Measurements from ENCODE around the gene AOPEP.

AOPEP gene

DNA sequence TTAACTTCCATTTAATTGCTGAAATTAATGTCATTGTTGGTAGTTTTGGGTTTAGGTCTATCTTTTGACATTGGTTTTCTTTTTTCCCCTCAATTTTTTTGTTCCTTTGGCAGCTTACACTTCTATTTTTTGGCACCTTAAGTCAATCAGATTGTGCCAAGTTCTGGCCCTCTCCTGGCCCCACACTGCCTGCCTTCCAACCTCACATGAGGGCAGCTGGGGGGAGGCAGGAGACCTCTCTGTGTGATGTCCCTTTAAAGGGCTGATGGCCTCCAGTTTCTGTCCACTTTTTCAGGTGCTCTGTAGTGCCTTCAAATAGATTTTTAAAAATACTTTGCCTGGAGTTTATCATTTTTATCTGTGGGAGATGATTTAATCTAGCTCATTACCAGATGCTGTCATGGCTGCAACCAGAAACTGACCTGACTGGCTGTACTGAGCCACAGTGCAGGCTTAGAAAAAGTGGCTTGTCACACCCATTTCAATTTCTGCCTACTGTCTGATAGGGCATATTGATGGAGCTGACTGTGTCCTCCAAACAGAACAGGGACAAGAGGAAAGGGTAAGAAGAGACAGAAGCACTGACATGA lies 394.4 kb downstream of the AOPEP start:
- ChIA-PET CTCF (interaction anchor here (1.0 to 9.0 kb wide), 2 partner anchors 9 to 337 kb away, joined by 5 to 92 read pairs; no protein-coding TSS in a partner anchor), POLR2A (no interaction called here)
- TF ChIP-seq ZIC2 (tag by site-specific recombination; IDR thresholded peaks at IDR 0.05): no peak
- TF ChIP-seq ZNF248 (tag by site-specific recombination; IDR thresholded peaks at IDR 0.05): no peak
- TF ChIP-seq ZNF404 (tag by site-specific recombination; IDR thresholded peaks at IDR 0.05): no peak
- TF ChIP-seq ZNF239 (tag by site-specific recombination; IDR thresholded peaks at IDR 0.05): no peak
- no peak for TF ChIP-seq ZNF148 (tag by site-specific recombination; IDR thresholded peaks at IDR 0.05; ENCODE audit: borderline replicate concordance)
- no peak for TF ChIP-seq ZNF10 (tag by site-specific recombination; IDR thresholded peaks at IDR 0.05)
- TF ChIP-seq, protein P1, sequence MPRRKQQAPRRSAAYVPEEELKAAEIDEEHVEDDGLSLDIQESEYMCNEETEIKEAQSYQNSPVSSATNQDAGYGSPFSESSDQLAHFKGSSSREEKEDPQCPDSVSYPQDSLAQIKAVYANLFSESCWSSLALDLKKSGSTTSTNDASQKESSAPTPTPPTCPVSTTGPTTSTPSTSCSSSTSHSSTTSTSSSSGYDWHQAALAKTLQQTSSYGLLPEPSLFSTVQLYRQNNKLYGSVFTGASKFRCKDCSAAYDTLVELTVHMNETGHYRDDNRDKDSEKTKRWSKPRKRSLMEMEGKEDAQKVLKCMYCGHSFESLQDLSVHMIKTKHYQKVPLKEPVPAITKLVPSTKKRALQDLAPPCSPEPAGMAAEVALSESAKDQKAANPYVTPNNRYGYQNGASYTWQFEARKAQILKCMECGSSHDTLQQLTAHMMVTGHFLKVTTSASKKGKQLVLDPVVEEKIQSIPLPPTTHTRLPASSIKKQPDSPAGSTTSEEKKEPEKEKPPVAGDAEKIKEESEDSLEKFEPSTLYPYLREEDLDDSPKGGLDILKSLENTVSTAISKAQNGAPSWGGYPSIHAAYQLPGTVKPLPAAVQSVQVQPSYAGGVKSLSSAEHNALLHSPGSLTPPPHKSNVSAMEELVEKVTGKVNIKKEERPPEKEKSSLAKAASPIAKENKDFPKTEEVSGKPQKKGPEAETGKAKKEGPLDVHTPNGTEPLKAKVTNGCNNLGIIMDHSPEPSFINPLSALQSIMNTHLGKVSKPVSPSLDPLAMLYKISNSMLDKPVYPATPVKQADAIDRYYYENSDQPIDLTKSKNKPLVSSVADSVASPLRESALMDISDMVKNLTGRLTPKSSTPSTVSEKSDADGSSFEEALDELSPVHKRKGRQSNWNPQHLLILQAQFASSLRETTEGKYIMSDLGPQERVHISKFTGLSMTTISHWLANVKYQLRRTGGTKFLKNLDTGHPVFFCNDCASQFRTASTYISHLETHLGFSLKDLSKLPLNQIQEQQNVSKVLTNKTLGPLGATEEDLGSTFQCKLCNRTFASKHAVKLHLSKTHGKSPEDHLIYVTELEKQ (tag by site-specific recombination; IDR thresholded peaks at IDR 0.05; ENCODE audit: borderline replicate concordance): no peak
- TF ChIP-seq, protein P2, sequence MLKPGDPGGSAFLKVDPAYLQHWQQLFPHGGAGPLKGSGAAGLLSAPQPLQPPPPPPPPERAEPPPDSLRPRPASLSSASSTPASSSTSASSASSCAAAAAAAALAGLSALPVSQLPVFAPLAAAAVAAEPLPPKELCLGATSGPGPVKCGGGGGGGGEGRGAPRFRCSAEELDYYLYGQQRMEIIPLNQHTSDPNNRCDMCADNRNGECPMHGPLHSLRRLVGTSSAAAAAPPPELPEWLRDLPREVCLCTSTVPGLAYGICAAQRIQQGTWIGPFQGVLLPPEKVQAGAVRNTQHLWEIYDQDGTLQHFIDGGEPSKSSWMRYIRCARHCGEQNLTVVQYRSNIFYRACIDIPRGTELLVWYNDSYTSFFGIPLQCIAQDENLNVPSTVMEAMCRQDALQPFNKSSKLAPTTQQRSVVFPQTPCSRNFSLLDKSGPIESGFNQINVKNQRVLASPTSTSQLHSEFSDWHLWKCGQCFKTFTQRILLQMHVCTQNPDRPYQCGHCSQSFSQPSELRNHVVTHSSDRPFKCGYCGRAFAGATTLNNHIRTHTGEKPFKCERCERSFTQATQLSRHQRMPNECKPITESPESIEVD (tag by site-specific recombination; IDR thresholded peaks at IDR 0.05): no peak
- no peak for TF ChIP-seq ZNF354C (tag by site-specific recombination; IDR thresholded peaks at IDR 0.05; ENCODE audit: borderline replicate concordance, low read depth)
- TF ChIP-seq ZNF292 (tag by site-specific recombination; IDR thresholded peaks at IDR 0.05; ENCODE audit: borderline replicate concordance, low read depth): no peak
- no peak for TF ChIP-seq KLF10 (tag by site-specific recombination; IDR thresholded peaks at IDR 0.05)
- TF ChIP-seq PATZ1 (tag by site-specific recombination; IDR thresholded peaks at IDR 0.05): no peak
- no peak for TF ChIP-seq ZNF426 (tag by site-specific recombination; IDR thresholded peaks at IDR 0.05)
- TF ChIP-seq ZNF501 (tag by site-specific recombination; IDR thresholded peaks at IDR 0.05): no peak
- TF ChIP-seq, protein P3, sequence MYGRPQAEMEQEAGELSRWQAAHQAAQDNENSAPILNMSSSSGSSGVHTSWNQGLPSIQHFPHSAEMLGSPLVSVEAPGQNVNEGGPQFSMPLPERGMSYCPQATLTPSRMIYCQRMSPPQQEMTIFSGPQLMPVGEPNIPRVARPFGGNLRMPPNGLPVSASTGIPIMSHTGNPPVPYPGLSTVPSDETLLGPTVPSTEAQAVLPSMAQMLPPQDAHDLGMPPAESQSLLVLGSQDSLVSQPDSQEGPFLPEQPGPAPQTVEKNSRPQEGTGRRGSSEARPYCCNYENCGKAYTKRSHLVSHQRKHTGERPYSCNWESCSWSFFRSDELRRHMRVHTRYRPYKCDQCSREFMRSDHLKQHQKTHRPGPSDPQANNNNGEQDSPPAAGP (tag by site-specific recombination; IDR thresholded peaks at IDR 0.05): no peak
- TF ChIP-seq ZNF544 (tag by site-specific recombination; IDR thresholded peaks at IDR 0.05): no peak
- TF ChIP-seq ZNF596 (tag by site-specific recombination; IDR thresholded peaks at IDR 0.05): no peak
- TF ChIP-seq ZFP3 (tag by site-specific recombination; IDR thresholded peaks at IDR 0.05; ENCODE audit: low read depth): no peak
- Histone ChIP-seq H3K4me3 (ENCODE audit: low read depth, low read length) (no peak overlapping the region), H3K9me3 (ENCODE audit: control insufficient read depth, insufficient read depth, low read depth, low read length) (no peaks in the 10 kb centered on the region), H3K36me3 (ENCODE audit: control insufficient read depth in 2 of 2, insufficient read depth in 1 of 2, low read length in 2 of 2) (peaks cover 0 to 3% of the 10 kb centered on the region in 2 experiments; a peak in 1 of 3 replicates), H3K4me1 (ENCODE audit: control insufficient read depth, insufficient read depth, low read length) (no peaks in the 10 kb centered on the region), H3K27ac (ENCODE audit: extremely low read depth, low read depth, low read length) (no peak overlapping the region)

Measured in HEK293 (cell line).